ENCODE results near the gene CFAP141.

DNA sequence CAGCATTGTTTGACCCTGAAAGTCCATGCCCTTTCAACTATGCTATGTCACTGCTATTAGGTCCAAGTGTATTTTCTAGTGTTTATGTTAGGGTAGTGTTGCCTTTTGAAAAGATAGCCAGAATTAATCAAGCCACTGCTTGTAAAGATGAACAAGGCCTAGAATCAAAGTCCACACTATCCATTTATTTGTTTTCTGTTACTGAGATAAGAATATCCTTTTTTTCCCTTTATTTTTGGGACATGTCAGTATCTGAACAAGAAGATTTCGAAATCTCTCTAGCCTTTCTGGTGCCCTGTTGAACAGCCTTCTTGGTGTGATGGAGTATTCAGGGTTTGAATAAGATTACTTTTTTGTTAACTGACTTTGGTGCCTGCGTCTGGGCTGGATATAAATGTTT lies 31.3 kb upstream of the CFAP141 start:
- TF ChIP-seq TAF1 (IDR thresholded peaks at IDR 0.05; ENCODE audit: borderline replicate concordance, low read depth, low read length) (no peak), POLR2AphosphoS5 (IDR thresholded peaks at IDR 0.05; ENCODE audit: low read depth, low read length) (no peak), POLR2A (IDR thresholded peaks at IDR 0.05; ENCODE audit: low read depth, low read length) (no peak)
